GM21825 (cell line): ENCODE measurements around the gene SSX2B.
"Not testable (repeated sequence)": the region's sequence is repeated elsewhere in the genome, so short reads cannot be mapped to it uniquely, and the experiment has no call there.

ENCODE experiments used
- ATAC-seq: cut with Tn5 transposase; IDR thresholded peaks from one replicate; pipeline ENCODE4 v1.9.1; 2021; ENCODE audit warnings: mild to moderate bottlenecking, moderate library complexity; ENCODE audit not compliant: unreplicated experiment

SSX2B gene

GRCh38 chrX:52750952-52751351 lies at the start of gene SSX2B:
SSX2B (plus strand) TSS chrX:52751252; CDS start chrX:52752681, 1,429 bp downstream.
- not testable (repeated sequence) for ATAC-seq

GRCh38 chrX:52707078-52707477 lies 44.0 kb upstream of the SSX2B start, which contains the start of gene SSX2:
SSX2 (minus strand) TSS chrX:52707178; CDS start chrX:52705749, 1,429 bp downstream.
- ATAC-seq: not testable (repeated sequence)

- not testable (repeated sequence) for ATAC-seq
Observed at GRCh38 chrX:52765983-52766382, 14.9 kb downstream of the SSX2B start.

- not testable (repeated sequence) for ATAC-seq
Observed at GRCh38 chrX:52773504-52773903, 22.5 kb downstream of the SSX2B start.

GRCh38 chrX:52797327-52797726 lies 46.3 kb downstream of the SSX2B start, which contains the start of gene SPANXN5:
SPANXN5 (minus strand) TSS chrX:52797427; CDS start chrX:52797348, 79 bp downstream.
- not testable (repeated sequence) for ATAC-seq

GRCh38 chrX:52804876-52805275 lies 53.8 kb downstream of the SSX2B start:
- not testable (repeated sequence) for ATAC-seq
